Activated CD4-positive, alpha-beta T cell treated with anti-CD3 and anti-CD28 coated beads, Interleukin-2, amount 10 ng/mL, durations not matched to agents 24 days and 14 days (primary cell): ENCODE data around the gene DENND1A. TPM values are rescaled to one million over a fixed set of nuclear protein-coding genes. Genes with fewer than 3 reads are reported as not detected.

Experiments used
- DNase-seq: peaks from one replicate; pipeline ENCODE4 v3.0.0; 2022
- H3K27ac Mint-ChIP-seq: one replicate; pipeline ENCODE4 v1.8.0; 2022; ENCODE audit warnings: mild to moderate bottlenecking, mixed read lengths
- H3K27me3 Mint-ChIP-seq: one replicate; pipeline ENCODE4 v1.8.0; 2022; ENCODE audit warnings: mixed read lengths
- H3K36me3 Mint-ChIP-seq: one replicate; pipeline ENCODE4 v1.8.0; 2022; ENCODE audit warnings: low read depth, mild to moderate bottlenecking, mixed read lengths
- H3K4me1 Mint-ChIP-seq: one replicate; pipeline ENCODE4 v1.8.0; 2021; ENCODE audit warnings: mixed read lengths
- H3K4me3 Mint-ChIP-seq: one replicate; pipeline ENCODE4 v1.8.0; 2022; ENCODE audit warnings: mild to moderate bottlenecking, moderate library complexity, mixed read lengths
- H3K9me3 Mint-ChIP-seq: one replicate; pipeline ENCODE4 v1.8.0; 2021; ENCODE audit warnings: mixed read lengths
- intact Hi-C: fragments of 100-400 bp; cut with micrococcal nuclease; formaldehyde crosslinking; loops from one replicate; pipeline ENCODE4 v1.15.1; 2023
- total RNA-seq: library from RNA; stranded (reverse); gene quantifications from 2 replicates; pipeline ENCODE4 v1.2.3, GENCODE V29; 2022

DENND1A gene
- total RNA-seq, 1 donor from 2014 or later: 25.2 TPM

DNA sequence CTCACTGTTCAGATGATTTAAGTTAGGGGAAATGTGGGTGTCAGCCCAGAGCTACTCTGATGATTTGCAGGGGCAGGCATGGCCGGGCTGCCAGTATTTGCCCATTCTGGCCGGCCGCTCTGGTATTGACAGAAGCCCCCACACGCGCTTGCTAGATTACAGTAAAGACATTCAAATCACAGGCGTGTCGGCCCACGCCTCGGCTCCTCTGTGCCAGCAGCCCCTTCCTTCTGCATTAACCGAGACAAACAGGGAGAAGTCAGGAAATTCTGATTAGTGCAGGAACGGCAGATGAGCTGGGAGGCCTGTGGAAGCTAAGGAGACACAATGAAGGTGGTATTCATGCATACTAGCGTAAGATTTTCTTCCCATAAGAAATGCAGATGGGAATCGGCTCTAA lies 460.6 kb downstream of the DENND1A start:
- intact Hi-C loops: no loop called here
- no peaks in the 10 kb centered on the region for H3K36me3 Mint-ChIP-seq

DNA sequence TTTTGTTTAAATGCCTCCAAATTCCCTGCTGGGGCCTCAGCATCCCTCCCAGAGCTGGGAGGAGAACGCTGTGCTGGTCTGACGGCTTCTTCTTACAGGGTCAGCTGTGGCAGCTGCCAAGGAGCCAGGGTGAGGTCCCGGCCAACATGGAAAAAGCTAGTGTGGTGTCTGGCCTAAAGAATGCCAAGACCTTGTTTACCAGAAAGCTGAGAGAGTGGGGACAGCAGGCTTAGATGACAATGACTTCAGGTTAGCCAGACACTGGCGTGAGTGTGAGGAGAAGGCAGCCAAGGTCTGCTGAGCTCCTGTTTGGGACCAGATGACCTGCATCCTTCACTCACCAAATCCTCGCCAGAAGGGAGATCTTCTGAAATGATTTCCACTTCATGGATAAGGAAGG lies 461.4 kb downstream of the DENND1A start:
- DNase-seq: no peak
- Mint-ChIP-seq H3K27me3 (no peaks in the 10 kb centered on the region), H3K27ac (no peak overlapping the region), H3K4me3 (no peak overlapping the region), H3K4me1 (no peaks in the 10 kb centered on the region), H3K36me3 (no peaks in the 10 kb centered on the region), H3K9me3 (no peaks in the 10 kb centered on the region)
- intact Hi-C loops: no loop called here

More for the DNA sequence above, 460.6 kb downstream of the DENND1A start:
- H3K4me3 Mint-ChIP-seq: no peak overlapping the region
- H3K4me1 Mint-ChIP-seq: no peaks in the 10 kb centered on the region
- no peaks in the 10 kb centered on the region for H3K27me3 Mint-ChIP-seq
- H3K27ac Mint-ChIP-seq: no peak overlapping the region
- no peaks in the 10 kb centered on the region for H3K9me3 Mint-ChIP-seq
- no peak for DNase-seq

DNA sequence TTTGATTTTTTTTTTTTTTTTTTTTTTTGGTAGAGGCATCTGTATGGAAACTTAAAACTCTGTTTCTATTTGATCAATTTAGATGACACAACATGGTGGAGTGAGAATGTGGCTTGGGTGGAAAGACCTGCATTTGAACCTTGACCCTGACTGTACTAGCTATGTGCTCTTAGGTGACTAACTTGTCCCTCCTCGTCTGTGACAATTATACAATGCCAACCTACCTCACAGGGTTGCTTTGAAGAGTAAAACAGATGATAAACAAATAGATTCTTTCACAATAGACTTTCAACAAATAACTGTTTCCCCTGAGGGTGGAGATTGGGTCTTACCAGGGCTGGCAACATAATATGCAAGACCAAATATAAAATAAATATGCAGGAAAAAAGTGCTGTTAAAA lies 464.6 kb downstream of the DENND1A start:
- intact Hi-C loops: no loop called here
- no peaks in the 10 kb centered on the region for H3K27me3 Mint-ChIP-seq

DNA sequence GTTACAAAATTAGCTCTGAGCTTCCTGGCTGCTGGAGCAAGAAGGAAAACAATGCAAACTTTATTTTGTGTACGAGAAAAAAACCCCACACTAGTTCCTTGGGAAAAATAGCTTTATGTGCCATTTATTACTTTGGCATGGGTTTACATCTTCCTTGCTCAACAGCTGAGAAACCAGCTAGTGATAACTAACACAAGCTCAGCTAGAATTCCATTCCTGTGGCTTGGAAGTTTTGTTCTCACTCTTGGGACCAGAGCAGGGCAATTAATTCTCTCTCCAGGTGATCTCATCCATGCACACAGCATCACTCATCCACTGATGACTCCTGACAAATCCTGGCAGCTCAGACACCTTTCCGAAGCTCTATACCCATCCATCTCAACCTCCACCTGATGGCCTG lies 469.8 kb downstream of the DENND1A start:
- Mint-ChIP-seq H3K27me3 (no peaks in the 10 kb centered on the region), H3K4me3 (no peak overlapping the region), H3K9me3 (no peaks in the 10 kb centered on the region), H3K36me3 (no peaks in the 10 kb centered on the region), H3K4me1 (no peaks in the 10 kb centered on the region), H3K27ac (no peak overlapping the region)
- intact Hi-C loops: no loop called here
- no peak for DNase-seq

More for the DNA sequence above, 464.6 kb downstream of the DENND1A start:
- H3K36me3 Mint-ChIP-seq: no peaks in the 10 kb centered on the region
- DNase-seq: no peak
- H3K9me3 Mint-ChIP-seq: no peaks in the 10 kb centered on the region
- H3K4me1 Mint-ChIP-seq: no peaks in the 10 kb centered on the region
- no peak overlapping the region for H3K27ac Mint-ChIP-seq
- no peak overlapping the region for H3K4me3 Mint-ChIP-seq

DNA sequence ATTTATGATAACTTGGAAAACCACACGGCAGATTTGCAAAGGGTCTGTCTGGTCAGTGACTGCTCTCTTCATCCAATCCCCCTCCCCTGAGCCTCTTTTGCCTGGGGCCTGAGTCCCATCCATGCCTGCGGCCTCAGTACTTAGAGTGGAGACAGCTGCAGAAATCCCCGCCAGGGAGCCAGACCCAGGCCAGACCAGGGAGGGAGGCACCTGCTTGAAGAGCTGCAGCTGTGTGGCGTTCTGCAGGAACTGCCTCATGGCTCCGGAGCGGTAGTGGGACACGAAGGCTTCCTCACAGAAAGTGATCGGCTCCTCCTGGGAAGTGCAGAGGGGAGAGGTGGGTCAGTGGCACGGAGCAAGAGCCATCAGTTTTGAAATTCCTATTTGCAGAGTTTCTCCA lies 472.3 kb downstream of the DENND1A start:
- no peak overlapping the region for H3K4me3 Mint-ChIP-seq
- intact Hi-C loops: no loop called here
- no peaks in the 10 kb centered on the region for H3K4me1 Mint-ChIP-seq
- no peak overlapping the region for H3K27ac Mint-ChIP-seq
- no peaks in the 10 kb centered on the region for H3K36me3 Mint-ChIP-seq
- no peak for DNase-seq
- no peaks in the 10 kb centered on the region for H3K9me3 Mint-ChIP-seq
- no peaks in the 10 kb centered on the region for H3K27me3 Mint-ChIP-seq

DNA sequence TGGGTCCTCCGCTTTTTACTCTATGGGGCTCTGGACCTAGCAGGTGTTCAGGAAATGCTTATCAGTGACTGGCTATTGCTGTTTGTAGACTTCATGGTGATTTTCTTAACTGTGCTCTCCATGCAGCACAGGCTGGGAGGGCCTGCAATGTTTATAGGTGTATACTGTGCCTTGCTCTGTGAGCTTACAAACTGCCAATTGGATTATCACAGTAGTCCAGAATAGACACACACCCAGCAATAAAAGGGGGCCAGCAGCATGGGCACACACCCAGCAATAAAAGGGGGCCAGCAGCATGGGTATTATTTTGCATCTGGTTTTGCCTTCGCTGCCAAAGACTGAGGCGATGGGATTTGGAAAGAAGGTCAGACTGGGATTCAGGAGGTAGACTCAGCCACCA lies 473.9 kb downstream of the DENND1A start:
- Mint-ChIP-seq H3K9me3 (no peaks in the 10 kb centered on the region), H3K27ac (no peak overlapping the region), H3K4me1 (no peaks in the 10 kb centered on the region), H3K4me3 (no peak overlapping the region), H3K36me3 (no peaks in the 10 kb centered on the region), H3K27me3 (no peaks in the 10 kb centered on the region)
- DNase-seq: no peak
- intact Hi-C loops: no loop called here

DNA sequence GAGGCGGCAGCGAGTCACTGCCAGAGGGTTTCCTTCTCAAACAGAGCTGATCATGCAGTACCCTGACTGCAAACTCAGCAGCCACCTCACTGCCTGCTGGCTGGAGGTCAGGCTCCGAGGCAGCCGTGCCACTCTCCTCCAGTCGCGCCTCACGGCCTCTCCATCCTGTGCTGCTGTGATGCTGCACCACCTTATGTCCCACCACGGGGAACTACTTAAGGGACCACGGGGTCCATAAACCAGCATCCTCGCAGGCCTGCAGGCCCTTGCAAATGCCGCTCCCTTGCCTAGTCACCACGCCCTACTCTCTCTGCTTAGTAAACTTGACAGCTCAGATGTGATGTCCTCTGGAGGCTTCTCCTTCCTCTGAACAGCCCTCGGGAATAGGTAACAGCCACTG lies 474.7 kb downstream of the DENND1A start:
- Mint-ChIP-seq H3K27ac (no peak overlapping the region), H3K27me3 (no peaks in the 10 kb centered on the region), H3K9me3 (no peaks in the 10 kb centered on the region), H3K4me3 (no peak overlapping the region), H3K4me1 (no peaks in the 10 kb centered on the region), H3K36me3 (no peaks in the 10 kb centered on the region)
- intact Hi-C loops: no loop called here
- DNase-seq: no peak

DNA sequence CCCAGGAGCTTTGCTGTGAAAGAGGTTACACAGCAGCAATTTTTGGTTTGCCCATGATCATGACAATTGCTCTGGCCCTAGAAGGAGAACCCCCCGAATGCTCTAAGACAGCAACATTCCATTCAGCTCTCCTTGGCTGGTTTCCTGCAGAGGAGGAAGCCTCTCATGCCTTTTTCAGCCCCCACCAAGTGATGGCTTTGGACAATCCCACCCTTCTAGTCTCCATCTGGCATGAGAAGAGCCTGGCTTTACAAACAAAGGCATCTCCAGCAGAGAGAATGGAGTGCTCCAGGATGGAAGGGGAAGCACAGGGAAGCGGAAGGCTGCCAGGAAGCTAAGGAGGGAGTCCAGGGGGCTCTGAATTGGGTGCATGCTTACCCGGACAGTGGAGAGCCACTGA lies 475.6 kb downstream of the DENND1A start:
- Mint-ChIP-seq H3K27ac (no peak overlapping the region), H3K27me3 (no peaks in the 10 kb centered on the region), H3K9me3 (no peaks in the 10 kb centered on the region), H3K4me1 (no peaks in the 10 kb centered on the region), H3K36me3 (no peaks in the 10 kb centered on the region), H3K4me3 (no peak overlapping the region)
- no peak for DNase-seq
- intact Hi-C loops: no loop called here

DNA sequence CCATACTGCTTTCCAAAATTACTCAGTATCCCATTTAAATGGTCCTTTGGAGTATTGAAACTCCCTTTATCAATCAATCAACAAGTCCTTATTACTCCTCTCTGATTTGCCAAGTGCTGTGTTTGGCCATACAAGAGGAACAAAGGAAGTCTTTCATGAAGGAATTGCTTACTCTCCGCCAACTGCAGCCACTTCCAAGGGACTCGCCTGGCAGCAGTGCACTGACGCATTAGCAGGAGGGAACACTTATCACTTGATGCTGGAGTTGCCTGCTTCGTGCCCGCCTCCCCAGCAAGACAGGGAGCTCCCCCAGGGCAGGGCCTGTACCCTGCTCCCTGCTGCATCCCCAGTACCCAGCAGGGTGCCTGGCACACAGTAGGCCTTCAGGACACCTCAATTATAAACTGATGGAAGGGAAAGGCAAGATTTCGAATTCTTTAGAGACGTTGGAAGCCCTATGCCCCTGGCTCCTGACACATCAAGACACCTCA lies 476.1 kb downstream of the DENND1A start:
- Mint-ChIP-seq H3K4me3 (no peak overlapping the region), H3K27me3 (no peaks in the 10 kb centered on the region), H3K36me3 (no peaks in the 10 kb centered on the region), H3K27ac (no peak overlapping the region), H3K9me3 (no peaks in the 10 kb centered on the region), H3K4me1 (no peaks in the 10 kb centered on the region)
- no peak for DNase-seq
- intact Hi-C loops: no loop called here

DNA sequence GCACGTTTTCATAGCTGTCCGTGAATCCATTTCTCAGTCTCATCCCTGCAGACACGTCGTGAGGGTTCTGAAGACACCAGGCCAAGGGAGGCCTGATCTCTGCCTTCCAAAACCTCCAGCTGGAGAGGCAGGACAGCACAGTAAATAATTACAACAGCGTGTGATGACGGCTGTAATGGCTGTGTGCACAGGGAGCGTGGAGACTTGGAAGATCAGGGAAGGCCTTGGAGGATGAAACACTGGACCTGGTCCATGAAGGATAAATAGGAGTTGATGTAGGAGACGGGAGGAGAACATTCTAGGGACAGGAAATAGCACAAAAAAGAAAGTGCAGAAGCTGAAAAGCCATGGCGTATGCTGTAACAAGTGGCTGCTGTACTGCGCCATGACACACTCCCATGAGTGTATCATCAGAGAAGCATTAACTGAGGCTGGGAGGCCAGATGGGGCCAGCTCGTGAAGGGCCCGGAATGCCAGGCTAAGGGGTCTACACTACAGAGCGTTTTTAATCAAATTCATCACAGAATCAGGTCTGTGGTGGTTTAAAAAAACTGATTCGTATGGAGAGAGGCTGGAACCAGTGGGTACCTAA lies 476.8 kb downstream of the DENND1A start:
- Mint-ChIP-seq H3K27me3 (no peaks in the 10 kb centered on the region), H3K4me1 (no peaks in the 10 kb centered on the region), H3K4me3 (no peak overlapping the region), H3K36me3 (no peaks in the 10 kb centered on the region), H3K27ac (no peak overlapping the region), H3K9me3 (no peaks in the 10 kb centered on the region)
- intact Hi-C loops: no loop called here
- DNase-seq: no peak

DNA sequence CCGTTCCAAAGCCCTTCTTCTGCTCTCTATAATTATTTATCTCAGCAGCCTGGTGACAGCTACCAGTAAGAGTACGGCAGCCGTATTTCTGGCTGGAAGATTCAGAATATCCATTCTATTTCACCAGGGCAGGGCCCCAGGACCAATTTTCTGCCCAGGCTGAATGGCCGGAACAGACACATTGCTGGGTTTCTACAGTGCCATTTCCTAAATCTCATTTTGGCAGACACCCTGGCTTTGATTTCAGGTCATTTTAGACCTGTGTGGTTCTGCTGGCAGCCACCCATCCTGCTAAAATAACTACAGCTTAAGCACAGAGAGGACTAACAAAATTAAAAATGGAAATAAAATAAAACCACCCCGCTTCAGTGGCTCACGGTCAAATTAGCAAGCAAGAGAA lies 478.9 kb downstream of the DENND1A start:
- DNase-seq: no peak
- H3K27ac Mint-ChIP-seq: no peak overlapping the region
- no peaks in the 10 kb centered on the region for H3K9me3 Mint-ChIP-seq
- H3K36me3 Mint-ChIP-seq: no peaks in the 10 kb centered on the region
- H3K27me3 Mint-ChIP-seq: no peaks in the 10 kb centered on the region
- no peak overlapping the region for H3K4me3 Mint-ChIP-seq
- no peaks in the 10 kb centered on the region for H3K4me1 Mint-ChIP-seq
- intact Hi-C loops: no loop called here

DNA sequence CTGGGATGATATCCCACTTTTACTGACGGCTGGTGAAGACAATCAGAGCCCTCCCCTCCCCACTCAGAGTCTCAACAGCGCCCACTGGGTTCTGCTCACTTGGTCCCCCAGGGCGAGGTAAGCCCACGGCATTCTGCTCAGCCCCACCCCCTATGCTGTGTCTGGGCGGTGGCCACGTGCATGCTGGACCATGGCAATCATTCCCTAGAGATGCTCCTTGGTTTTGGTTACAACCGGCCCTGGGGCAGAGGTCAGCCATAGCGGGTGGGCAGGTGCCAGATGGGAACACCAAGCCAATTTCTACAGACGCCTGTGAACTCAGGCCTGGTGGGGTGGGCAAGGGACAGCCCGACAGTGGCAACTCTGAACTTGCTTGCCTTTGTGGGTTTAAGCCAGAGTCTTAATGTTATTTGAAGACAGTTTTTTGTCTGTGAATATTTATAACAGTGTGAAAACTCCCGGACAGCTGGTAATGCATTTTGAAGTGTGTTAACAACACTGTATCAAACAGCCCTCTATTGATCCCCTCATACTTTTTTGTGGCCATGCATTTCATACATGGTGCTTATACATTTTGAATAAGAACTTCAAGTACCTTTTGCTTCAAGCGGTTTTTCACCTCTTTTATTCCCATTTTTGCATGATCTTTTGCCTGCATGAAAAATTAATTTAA lies 479.7 kb downstream of the DENND1A start:
- no peaks in the 10 kb centered on the region for H3K36me3 Mint-ChIP-seq
- no peaks in the 10 kb centered on the region for H3K27me3 Mint-ChIP-seq
- no peak overlapping the region for H3K4me3 Mint-ChIP-seq
- no peaks in the 10 kb centered on the region for H3K9me3 Mint-ChIP-seq
- intact Hi-C loops: no loop called here
- no peak overlapping the region for H3K27ac Mint-ChIP-seq
- DNase-seq: no peak
- H3K4me1 Mint-ChIP-seq: no peaks in the 10 kb centered on the region

DNA sequence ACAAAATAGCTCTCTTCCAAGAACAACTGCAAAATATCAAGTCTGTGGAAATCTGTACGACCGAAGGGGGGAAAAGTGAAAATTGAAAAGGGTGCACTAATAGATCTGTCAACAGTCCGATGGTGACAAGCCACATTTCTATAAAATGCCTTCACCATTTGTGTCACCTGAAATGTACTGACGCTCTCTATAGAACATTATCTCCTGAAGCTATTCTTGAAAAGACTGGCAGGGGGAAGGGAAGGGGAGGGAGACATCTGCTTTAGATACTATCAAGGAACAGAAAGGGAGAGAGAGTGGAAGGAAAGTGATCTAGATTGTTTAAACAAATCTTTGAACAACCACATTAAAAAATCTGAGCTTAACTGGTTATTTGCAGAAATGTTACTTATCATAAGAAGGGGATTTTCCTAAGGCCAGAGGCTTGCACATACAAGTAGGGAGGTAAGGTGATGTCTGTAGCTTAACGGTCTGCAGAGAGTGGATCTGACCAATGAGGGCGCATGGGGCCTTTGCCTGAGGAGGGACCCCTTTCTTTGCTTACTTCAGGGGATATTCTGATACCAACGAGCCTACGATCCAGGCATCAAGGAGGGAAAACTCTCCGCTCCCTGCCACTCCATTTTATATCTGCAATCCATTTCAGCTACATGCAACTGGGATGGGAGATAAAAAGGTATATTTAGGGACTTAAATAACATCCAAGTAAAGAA lies 481.8 kb downstream of the DENND1A start:
- H3K4me1 Mint-ChIP-seq: no peaks in the 10 kb centered on the region
- no peaks in the 10 kb centered on the region for H3K27me3 Mint-ChIP-seq
- no peaks in the 10 kb centered on the region for H3K9me3 Mint-ChIP-seq
- H3K27ac Mint-ChIP-seq: no peak overlapping the region
- H3K36me3 Mint-ChIP-seq: no peaks in the 10 kb centered on the region
- no peak overlapping the region for H3K4me3 Mint-ChIP-seq
- no peak for DNase-seq
- intact Hi-C loops: no loop called here

DNA sequence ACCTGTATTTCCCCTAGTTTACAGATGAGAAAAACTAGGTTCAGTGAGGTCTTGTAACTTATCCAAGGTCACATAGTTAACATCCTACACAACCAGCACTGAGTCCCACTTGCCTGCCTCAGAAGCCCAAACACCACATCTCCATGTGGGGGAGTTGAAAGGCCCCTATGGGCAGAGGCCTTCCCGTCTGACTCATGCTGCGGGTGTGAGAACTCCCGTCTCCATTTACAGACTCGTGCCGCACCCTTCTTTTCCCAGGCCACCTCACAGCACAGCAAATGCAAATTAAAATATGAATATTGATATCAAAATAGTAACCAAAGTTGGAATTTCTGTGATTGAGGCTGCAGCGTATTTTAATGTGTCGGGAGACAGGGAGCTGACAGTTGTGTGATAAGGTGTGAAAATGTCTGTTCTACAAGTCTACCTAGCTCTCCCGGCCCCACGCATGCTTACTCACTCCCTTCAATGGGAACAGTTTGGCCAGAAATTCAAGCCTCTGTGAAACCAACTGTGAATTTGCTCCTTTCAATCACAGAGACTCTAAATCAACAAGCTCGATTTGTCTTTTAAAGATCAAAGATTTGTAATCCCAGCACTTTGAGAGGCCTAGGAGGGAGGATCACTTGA lies 483.8 kb downstream of the DENND1A start:
- intact Hi-C loops: no loop called here
- Mint-ChIP-seq H3K27ac (no peak overlapping the region), H3K27me3 (no peaks in the 10 kb centered on the region), H3K4me3 (no peak overlapping the region), H3K36me3 (no peaks in the 10 kb centered on the region), H3K9me3 (no peaks in the 10 kb centered on the region), H3K4me1 (no peaks in the 10 kb centered on the region)
- no peak for DNase-seq
